IPS-15b (cell line): ENCODE results near the gene NHSL2.

Experiments used
- H3K27me3 ChIP-seq: one replicate; pipeline ENCODE4 v1.6.1; 2013; ENCODE audit warnings: low read length; ENCODE audit not compliant: control insufficient read depth, insufficient read depth
- H3K36me3 ChIP-seq: one replicate; pipeline ENCODE4 v1.6.1; 2013; ENCODE audit warnings: low read length; ENCODE audit not compliant: control insufficient read depth, insufficient read depth
- H3K4me1 ChIP-seq: one replicate; pipeline ENCODE4 v1.6.1; 2013; ENCODE audit warnings: mild to moderate bottlenecking, low read length; ENCODE audit not compliant: control insufficient read depth, insufficient read depth
- H3K4me3 ChIP-seq: one replicate; pipeline ENCODE4 v1.5.1; 2013; ENCODE audit warnings: low read depth, low read length
- H3K9ac ChIP-seq: one replicate; pipeline ENCODE4 v1.6.1; 2013; ENCODE audit warnings: low read depth, mild to moderate bottlenecking, low read length
- H3K9me3 ChIP-seq: one replicate; pipeline ENCODE4 v1.6.1; 2013; ENCODE audit warnings: mild to moderate bottlenecking, low read length; ENCODE audit not compliant: control insufficient read depth, insufficient read depth

The NHSL2 gene

GRCh38 chrX:72006461-72006860, 95.8 kb downstream of the NHSL2 start:
- Histone ChIP-seq H3K36me3 (no peaks in the 10 kb centered on the region), H3K4me1 (peaks cover 3% of the 10 kb centered on the region), H3K9me3 (peaks cover 3% of the 10 kb centered on the region), H3K9ac (no peak overlapping the region), H3K4me3 (no peak overlapping the region), H3K27me3 (no peaks in the 10 kb centered on the region)

- peaks cover 3% of the 10 kb centered on the region for H3K9me3 ChIP-seq
- H3K4me3 ChIP-seq, result no peak overlapping the region
- no peaks in the 10 kb centered on the region for H3K27me3 ChIP-seq
These were observed 99.1 kb downstream of the NHSL2 start for GRCh38 chrX:72009731-72010130.

DNA sequence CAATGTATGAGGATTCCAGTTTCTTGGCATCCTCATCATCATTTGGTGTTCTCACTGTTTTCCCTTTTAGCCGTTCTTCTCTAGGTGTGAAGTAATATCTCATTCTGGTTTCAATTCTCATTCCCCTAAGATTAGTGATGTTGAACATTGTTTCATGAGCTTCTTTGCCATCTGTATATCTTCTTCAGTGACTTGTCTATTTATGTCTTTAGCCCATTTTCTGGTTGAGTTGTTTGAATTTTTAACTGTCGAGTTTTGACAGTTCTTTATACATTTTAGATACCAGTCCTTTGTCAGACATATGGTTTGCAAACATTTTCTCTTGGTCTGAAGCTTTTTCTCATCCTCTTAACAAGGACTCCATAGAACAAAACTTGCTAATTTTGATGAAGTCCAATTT, 101.1 kb downstream of the NHSL2 start:
- H3K36me3 ChIP-seq, result no peaks in the 10 kb centered on the region
- peaks cover 3% of the 10 kb centered on the region for H3K9me3 ChIP-seq
- H3K9ac ChIP-seq, result no peak overlapping the region
- peaks cover 2% of the 10 kb centered on the region for H3K27me3 ChIP-seq
- H3K4me1 ChIP-seq, result no peaks in the 10 kb centered on the region
- no peak overlapping the region for H3K4me3 ChIP-seq

More at GRCh38 chrX:72009731-72010130, 99.1 kb downstream of the NHSL2 start:
- no peak overlapping the region for H3K9ac ChIP-seq
- H3K4me1 ChIP-seq, result no peaks in the 10 kb centered on the region
- H3K36me3 ChIP-seq, result no peaks in the 10 kb centered on the region

DNA sequence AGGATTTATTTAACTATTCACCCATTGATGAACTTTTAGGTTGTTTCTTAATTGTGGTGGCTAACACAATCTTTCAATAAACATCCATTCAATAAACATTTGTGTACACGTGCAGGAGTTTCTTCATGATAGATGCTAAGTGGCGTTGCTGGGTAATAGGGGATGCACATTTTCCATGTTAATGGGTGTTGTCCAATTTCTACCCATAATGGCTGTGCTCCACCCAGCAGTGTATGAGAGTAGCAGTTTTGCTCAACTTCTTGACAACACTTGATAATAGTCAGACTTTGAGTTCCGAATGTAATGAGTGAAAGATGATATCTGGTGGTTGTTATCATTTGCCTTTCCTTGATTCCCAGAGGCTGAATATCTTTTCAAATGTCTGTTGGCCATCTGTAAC, 104.7 kb downstream of the NHSL2 start:
- no peak overlapping the region for H3K9ac ChIP-seq
- H3K4me1 ChIP-seq, result no peaks in the 10 kb centered on the region
- no peaks in the 10 kb centered on the region for H3K9me3 ChIP-seq
- H3K4me3 ChIP-seq, result no peak overlapping the region
- peaks cover 18% of the 10 kb centered on the region for H3K27me3 ChIP-seq
- H3K36me3 ChIP-seq, result no peaks in the 10 kb centered on the region

- no peaks in the 10 kb centered on the region for H3K9me3 ChIP-seq
- no peaks in the 10 kb centered on the region for H3K36me3 ChIP-seq
- no peak overlapping the region for H3K4me3 ChIP-seq
- H3K27me3 ChIP-seq, result peaks cover 18% of the 10 kb centered on the region
- H3K4me1 ChIP-seq, result no peaks in the 10 kb centered on the region
- no peak overlapping the region for H3K9ac ChIP-seq
These were observed 106.5 kb downstream of the NHSL2 start for GRCh38 chrX:72016881-72017783.

- no peak overlapping the region for H3K9ac ChIP-seq
- peaks cover 18% of the 10 kb centered on the region for H3K27me3 ChIP-seq
- H3K36me3 ChIP-seq, result no peaks in the 10 kb centered on the region
- H3K4me3 ChIP-seq, result no peak overlapping the region
- no peaks in the 10 kb centered on the region for H3K4me1 ChIP-seq
- H3K9me3 ChIP-seq, result no peaks in the 10 kb centered on the region
These were observed 107.8 kb downstream of the NHSL2 start for GRCh38 chrX:72018277-72019112.

GRCh38 chrX:72019487-72019886, 108.8 kb downstream of the NHSL2 start:
- no peaks in the 10 kb centered on the region for H3K9me3 ChIP-seq
- no peak overlapping the region for H3K9ac ChIP-seq
- no peak overlapping the region for H3K4me3 ChIP-seq
- H3K36me3 ChIP-seq, result no peaks in the 10 kb centered on the region
- no peaks in the 10 kb centered on the region for H3K4me1 ChIP-seq
- H3K27me3 ChIP-seq, result peaks cover 18% of the 10 kb centered on the region

GRCh38 chrX:72020204-72020603, 109.6 kb downstream of the NHSL2 start:
- Histone ChIP-seq H3K4me3 (no peak overlapping the region), H3K9me3 (no peaks in the 10 kb centered on the region), H3K27me3 (peaks cover 18% of the 10 kb centered on the region), H3K9ac (no peak overlapping the region), H3K36me3 (no peaks in the 10 kb centered on the region), H3K4me1 (no peaks in the 10 kb centered on the region)

DNA sequence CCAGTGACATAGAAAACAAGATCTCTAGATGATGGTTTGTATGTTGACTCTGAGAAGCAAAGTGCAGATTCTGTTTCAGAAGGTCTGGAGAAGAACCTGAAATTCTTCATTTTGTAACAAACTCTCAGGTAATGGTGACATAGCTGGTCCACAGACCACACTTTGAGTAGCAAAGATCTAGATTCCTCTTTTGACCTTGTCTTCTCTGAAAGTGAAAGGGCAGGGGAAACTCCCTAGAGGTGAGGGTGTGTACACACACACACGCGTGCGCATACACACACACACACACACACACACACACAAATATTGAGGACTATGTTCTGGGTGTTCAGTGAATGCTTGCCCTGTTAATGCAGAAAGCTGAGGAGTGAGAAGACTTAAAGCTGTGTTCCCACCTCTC, 110.1 kb downstream of the NHSL2 start:
- no peak overlapping the region for H3K4me3 ChIP-seq
- H3K4me1 ChIP-seq, result no peaks in the 10 kb centered on the region
- H3K9me3 ChIP-seq, result no peaks in the 10 kb centered on the region
- no peaks in the 10 kb centered on the region for H3K36me3 ChIP-seq
- peaks cover 18% of the 10 kb centered on the region for H3K27me3 ChIP-seq
- no peak overlapping the region for H3K9ac ChIP-seq

- Histone ChIP-seq H3K9ac (no peak overlapping the region), H3K36me3 (no peaks in the 10 kb centered on the region), H3K9me3 (no peaks in the 10 kb centered on the region), H3K4me1 (no peaks in the 10 kb centered on the region), H3K4me3 (no peak overlapping the region), H3K27me3 (peaks cover 14% of the 10 kb centered on the region)
These were observed 111.3 kb downstream of the NHSL2 start for GRCh38 chrX:72021975-72022374.

DNA sequence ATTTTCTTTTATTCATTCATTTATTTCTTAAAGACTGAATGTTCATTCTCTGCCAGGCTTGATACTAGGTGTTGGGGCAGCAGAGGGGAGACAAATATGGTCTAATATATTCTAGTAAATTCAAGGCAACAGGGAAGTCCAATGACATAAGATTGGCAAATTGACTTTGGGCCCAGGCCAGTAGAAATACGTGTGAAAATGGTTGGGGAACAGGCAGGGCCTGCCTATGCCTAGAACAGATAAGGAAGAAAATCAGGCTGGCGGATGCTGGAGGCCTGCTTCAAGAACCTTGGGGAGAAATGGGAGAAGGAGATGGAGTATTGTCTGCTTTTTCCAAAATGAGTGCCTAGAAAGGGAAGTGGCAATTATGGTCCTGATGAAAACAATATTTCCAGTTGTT, 112.4 kb downstream of the NHSL2 start:
- H3K4me1 ChIP-seq, result no peaks in the 10 kb centered on the region
- no peaks in the 10 kb centered on the region for H3K9me3 ChIP-seq
- H3K4me3 ChIP-seq, result no peak overlapping the region
- H3K36me3 ChIP-seq, result peaks cover 4% of the 10 kb centered on the region
- H3K27me3 ChIP-seq, result peaks cover 3% of the 10 kb centered on the region
- H3K9ac ChIP-seq, result no peak overlapping the region
